NCI-H1930 (cell line): ENCODE data around the gene SNRPE.

Experiments used
- DNase-seq, 2 experiments: peaks; one replicate each; lab custom pipeline; 2025; lab: John Stamatoyannopoulos, UW

SNRPE gene

GRCh38 chr1:203880606-203881005 lies 19.2 kb downstream of the SNRPE start:
- no peak for DNase-seq

- no peak for DNase-seq
Measured at GRCh38 chr1:203888807-203889251, 27.4 kb downstream of the SNRPE start.

GRCh38 chr1:203891950-203892349 lies 30.6 kb downstream of the SNRPE start:
- DNase-seq, result no peak

GRCh38 chr1:203898458-203899352 lies 37.3 kb downstream of the SNRPE start:
- no peak for DNase-seq

- DNase-seq, result no peak
Measured at GRCh38 chr1:203899353-203899716, 37.9 kb downstream of the SNRPE start.

- DNase-seq, result no peak
Measured at GRCh38 chr1:203899869-203900714, 38.7 kb downstream of the SNRPE start.

GRCh38 chr1:203901581-203901980 lies 40.2 kb downstream of the SNRPE start:
- no peak for DNase-seq

- no peak for DNase-seq
Measured at GRCh38 chr1:203905275-203905674, 43.9 kb downstream of the SNRPE start.

- no peak for DNase-seq
Measured at GRCh38 chr1:203906932-203907331, 45.5 kb downstream of the SNRPE start.

GRCh38 chr1:203907901-203908300 lies 46.5 kb downstream of the SNRPE start:
- DNase-seq, result no peak

- no peak for DNase-seq
Measured at GRCh38 chr1:203911806-203912205, 50.4 kb downstream of the SNRPE start.

GRCh38 chr1:203913073-203913521 lies 51.7 kb downstream of the SNRPE start:
- DNase-seq, result no peak

GRCh38 chr1:203914292-203914691 lies 52.9 kb downstream of the SNRPE start:
- no peak for DNase-seq

GRCh38 chr1:203915811-203916210 lies 54.4 kb downstream of the SNRPE start:
- no peak for DNase-seq

GRCh38 chr1:203916756-203917155 lies 55.4 kb downstream of the SNRPE start:
- no peak for DNase-seq
